ENCODE measurements around the gene TAF6L.
A peak's percentile ranks its signal among the peaks of the same experiment; 100 is the strongest.
"Not testable (repeated sequence)": the region's sequence is repeated elsewhere in the genome, so short reads cannot be mapped to it uniquely, and the experiment has no call there.

TAF6L gene

GRCh38 chr11:62771144-62772021, at the start of gene TAF6L:
Gene TAF6L, plus strand, starts transcription at chr11:62771396. Its CDS starts 4,388 bp downstream, at chr11:62775784.
- peak; percentile 80 for DNase-seq (ENCODE audit: low read depth)

GRCh38 chr11:62721994-62722393, 49.2 kb upstream of the TAF6L start:
- no peak for DNase-seq (ENCODE audit: low read depth)

DNA sequence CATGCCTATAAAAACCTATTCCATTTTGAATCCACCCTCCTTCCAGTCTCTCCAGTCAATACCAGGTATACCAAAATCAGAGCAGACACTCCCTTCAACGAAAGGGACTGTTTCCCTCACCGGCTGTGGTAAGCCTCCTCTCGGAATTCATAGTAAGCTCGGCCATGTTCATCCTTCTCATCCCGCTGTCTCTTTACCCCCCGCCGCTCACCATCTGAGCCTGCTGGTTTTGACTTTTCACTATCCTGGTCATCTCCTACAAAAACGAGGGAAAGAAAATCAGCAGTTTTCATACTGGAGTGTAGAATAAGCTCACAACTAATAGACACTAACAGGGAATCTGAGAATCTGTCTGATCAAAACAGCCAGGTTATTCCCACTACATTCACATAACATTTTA, 47.0 kb upstream of the TAF6L start:
- DNase-seq (ENCODE audit: low read depth): no peak

DNA sequence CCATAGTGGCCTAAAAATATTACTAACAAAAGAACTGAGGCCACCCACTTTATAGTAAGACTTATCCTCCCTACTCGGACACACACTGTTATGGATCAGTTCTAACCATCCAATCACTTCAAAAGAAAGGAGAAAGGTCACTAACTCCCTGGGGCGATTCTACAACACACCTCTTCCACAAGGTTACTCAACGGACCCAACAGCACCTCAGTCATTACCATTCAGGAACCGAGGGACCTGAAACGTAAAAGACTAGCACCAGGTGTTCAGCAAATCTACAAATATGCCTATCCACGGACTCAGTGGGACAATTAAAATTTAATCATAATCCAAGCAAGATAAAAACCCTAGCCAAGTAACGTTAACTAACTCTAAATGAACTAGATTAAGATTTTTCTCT, 45.5 kb upstream of the TAF6L start:
- DNase-seq (ENCODE audit: low read depth): no peak

DNA sequence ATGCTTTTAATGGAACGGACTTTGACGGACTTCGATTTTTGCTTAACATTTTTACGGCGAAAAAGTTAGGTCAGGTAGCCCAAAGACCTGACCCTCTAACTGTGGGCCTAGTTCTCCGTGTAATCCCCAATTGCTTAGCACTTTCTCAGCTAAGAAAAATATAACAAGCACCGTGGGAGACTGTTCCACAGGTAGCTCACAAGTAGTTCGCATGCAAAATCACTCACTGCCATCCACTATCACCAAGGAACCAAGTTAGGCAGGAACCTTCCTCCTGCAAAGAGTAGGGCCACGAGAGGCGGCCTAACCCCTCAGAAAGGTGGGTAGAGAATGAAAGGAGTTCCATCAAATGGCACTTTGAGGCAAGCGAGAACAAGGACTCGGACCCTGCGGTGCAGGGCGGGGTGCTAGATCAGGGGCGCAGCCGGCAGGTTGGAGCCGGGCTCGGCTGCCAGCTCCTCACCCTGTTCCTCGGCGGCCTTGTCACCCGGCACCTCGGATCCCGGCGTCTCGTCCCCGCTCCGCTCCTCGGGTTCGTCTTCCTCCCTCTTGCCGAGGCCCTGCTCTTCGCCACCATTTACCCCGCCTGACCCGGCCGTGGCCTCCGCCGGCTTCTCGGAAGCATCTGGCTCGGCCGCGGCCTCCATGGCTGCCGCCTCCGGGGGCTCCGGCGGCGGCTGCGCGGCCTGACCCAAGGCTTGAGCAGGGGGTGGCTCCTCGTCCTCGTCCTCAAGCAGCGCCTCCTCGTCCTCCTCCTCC, 44.9 kb upstream of the TAF6L start:
- no peak for DNase-seq (ENCODE audit: low read depth)

DNA sequence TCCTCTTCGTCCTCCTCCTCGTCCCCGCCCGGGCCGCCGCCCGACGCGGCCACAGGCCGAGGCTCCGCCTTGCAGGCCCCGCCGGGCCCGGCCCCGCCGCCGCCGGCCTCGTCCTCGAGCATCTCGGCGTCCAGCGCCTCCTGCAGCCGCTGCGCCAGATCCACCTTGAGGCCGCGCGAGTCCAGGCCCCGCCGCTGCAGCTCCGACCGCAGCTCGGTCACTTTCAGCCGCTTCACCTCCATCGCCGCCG, 44.4 kb upstream of the TAF6L start:
- no peak for DNase-seq (ENCODE audit: low read depth)

GRCh38 chr11:62727165-62727871, 43.9 kb upstream of the TAF6L start, which contains the start of gene HNRNPUL2:
Gene HNRNPUL2, minus strand, starts transcription at chr11:62727457. Its CDS starts 301 bp downstream, at chr11:62727156.
- DNase-seq (ENCODE audit: low read depth): peak; percentile 94

DNA sequence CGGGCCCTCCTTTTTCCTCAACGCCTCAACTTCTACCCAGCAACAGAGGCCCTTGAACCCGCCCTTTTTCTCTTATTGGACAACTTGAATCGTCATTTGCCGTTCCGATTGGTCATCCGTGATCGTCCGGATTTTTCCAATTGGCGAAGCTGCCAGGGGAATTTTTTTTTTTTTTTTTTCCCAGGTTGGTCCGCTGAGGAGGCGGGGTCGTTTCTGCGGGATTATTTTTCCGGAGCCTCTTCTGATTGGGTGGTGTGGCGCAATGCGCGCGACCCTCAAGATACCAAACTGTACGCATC, 43.4 kb upstream of the TAF6L start:
- DNase-seq (ENCODE audit: low read depth): peak; percentile 92

- peak; percentile 58 for DNase-seq (ENCODE audit: low read depth)
These were observed 42.8 kb upstream of the TAF6L start, which contains the start of gene TTC9C for GRCh38 chr11:62728171-62728988. Gene TTC9C, plus strand, starts transcription at chr11:62728486. Its CDS starts 363 bp downstream, at chr11:62728849.

DNA sequence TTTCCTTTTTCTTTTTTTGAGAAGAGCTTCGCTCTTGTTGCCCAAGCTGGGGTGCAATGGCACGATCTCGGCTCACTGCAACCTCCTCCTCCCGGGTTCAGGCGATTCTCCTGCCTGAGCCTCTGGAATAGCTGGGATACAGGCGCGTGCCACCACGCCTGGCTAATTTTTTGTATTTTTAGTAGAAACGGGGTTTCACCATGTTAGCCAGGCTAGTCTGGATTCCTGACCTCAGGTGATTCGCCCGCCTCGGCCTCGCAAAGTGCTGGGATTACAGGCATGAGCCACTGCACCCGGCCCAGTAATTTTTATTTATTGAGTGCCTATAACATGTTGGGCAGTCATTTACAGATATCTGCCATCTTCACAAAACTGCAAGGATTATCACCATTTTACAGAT, 41.1 kb upstream of the TAF6L start:
- not testable (repeated sequence) for DNase-seq (ENCODE audit: low read depth)

DNA sequence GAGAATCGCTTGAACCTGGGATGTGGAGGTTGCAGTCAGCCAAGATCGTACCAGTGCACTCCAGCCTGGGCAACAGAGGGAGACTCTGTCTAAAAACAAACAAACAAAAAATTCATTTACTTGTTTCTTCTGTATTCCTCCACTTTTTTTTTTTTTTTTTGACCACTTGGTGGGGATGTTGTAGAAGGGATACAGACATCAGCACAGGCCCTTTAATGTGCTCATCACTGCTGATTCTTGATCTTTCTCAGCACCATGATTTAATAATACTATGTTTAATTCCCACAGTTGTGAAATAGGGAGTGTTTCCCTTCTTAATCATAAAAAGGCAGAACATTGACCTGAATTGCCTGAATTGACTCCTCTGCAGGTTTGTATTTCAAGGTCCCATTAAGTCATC, 38.4 kb upstream of the TAF6L start:
- DNase-seq (ENCODE audit: low read depth): no peak

- no peak for DNase-seq (ENCODE audit: low read depth)
These were observed 34.0 kb upstream of the TAF6L start for GRCh38 chr11:62737196-62737595.

DNA sequence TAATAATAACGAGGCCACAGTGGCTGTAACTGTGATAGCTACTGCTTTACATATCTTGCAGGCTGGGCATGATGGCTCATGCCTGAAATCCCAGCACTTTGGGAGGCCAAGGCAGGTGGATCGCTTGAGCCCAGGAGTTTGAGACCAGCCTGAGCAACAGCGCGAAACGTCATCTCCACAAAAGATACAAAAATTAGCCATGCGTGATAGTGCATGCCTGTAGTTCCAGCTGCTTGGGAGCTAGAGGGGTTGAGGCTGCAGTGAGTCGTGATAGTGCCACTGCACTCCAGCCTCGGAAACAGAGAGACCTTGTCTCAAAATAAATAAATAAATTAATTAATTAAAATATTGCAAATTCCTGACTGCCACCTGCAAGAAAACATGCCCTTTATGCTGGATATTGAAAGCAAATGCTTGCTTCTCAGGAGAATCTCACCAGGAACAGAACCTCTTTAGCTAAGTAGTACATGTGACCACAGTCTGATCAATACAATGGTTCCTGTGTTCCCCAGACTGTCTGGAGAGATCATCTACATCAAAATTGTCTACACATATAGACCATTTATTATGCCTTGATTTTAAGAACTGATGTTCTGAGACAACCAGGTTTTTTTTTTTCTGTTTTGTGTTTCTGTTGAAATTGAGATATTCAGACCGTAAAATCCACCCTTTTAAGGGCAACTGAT, 23.6 kb upstream of the TAF6L start:
- no peak for DNase-seq (ENCODE audit: low read depth)

DNA sequence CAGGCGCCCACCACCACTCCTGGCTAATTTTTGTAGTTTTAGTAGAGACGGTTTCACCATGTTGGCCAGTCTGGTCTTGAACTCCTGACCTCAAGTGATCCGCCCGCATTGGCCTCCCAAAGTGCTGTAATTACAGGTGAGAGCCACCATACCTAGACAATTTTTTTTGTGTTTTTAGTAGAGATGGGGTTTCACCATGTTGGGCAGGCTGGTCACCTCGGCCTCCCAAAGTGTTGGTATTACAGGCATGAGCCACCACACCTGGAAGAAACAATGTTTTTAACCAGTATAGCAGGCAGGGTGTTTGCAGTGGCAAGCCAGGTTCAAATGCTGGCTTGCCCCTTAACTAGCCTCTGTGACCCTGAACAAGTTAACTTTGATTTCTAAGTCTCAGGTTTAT, 21.3 kb upstream of the TAF6L start:
- not testable (repeated sequence) for DNase-seq (ENCODE audit: low read depth)

DNA sequence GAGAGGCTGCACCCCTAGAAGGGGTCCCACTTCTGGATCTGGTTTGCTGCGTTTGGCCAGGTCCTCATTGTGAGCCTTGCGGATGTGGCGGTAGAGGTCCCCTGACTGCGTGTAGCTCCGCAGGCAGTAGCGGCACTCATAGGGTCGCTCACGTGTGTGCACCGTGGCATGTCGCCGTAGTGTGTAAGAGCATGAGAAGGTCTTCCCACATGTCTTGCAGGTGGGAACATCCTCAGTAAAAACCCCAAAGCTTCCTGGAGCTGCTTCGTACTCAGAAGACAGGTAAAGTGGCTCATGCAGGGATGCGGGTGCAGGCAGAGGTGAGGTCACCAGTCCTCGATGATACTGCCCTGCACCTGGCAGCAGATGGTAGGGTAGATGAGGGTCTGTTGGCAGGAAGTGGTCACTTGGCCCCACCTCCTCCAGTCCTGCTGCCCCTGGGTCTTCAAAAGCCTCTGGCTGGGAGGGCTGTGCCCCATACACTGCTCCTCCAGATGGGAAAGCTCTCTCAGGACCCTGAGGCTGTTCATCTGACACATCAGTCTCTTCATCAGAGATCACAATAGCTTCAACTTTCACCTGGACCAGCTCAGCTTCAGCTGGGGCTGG, 18.9 kb upstream of the TAF6L start:
- DNase-seq (ENCODE audit: low read depth): no peak

- DNase-seq (ENCODE audit: low read depth): no peak
These were observed 18.0 kb upstream of the TAF6L start for GRCh38 chr11:62752994-62753735.

DNA sequence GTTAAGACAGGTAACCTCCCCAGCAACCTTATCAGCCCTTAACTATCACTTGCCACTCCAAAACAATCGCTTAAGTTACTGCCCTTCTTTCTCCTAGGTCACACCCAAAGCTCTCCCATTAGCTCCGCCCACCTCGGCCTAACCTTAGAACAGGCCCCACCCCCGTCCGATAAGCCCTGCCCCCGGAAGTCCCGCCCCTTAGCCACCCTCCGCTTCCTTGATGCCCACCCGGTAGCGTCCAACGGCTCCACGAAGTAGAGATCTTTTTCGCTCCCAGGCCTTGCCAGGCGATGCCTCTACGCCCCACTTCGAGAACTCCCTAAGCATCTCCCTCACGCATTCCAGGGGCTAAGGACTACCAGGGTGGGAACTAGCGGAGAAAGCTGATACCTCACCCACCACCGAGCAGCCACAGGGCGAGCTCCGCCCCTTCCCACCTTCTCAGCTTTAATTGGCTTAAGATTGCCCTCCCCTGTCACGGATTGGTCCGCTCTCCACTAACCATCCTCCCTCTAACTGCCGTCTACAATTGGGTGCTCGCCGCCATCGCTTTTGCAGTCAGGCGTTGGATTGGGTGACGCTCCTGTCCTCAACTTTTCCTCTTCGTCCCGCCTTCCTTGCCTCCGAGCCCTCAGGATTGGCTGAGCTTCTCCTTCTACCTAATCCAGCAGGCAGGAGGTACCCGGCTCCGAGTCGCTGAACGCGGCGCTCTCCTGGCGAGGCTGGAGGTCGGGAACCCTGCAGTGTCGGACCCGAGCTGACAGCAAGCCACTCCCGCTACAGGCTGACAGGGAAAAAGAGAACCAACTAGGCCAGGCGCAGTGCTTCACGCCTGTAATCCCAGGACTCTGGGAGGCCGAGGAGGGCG, 17.2 kb upstream of the TAF6L start, which contains the start of gene ZBTB3:
TSS of gene ZBTB3 (minus strand) at position 425 of the 868 bp plus-strand sequence. CDS start 496 bp downstream, outside the sequence.
- peak; percentile 99 for DNase-seq (ENCODE audit: low read depth)

DNA sequence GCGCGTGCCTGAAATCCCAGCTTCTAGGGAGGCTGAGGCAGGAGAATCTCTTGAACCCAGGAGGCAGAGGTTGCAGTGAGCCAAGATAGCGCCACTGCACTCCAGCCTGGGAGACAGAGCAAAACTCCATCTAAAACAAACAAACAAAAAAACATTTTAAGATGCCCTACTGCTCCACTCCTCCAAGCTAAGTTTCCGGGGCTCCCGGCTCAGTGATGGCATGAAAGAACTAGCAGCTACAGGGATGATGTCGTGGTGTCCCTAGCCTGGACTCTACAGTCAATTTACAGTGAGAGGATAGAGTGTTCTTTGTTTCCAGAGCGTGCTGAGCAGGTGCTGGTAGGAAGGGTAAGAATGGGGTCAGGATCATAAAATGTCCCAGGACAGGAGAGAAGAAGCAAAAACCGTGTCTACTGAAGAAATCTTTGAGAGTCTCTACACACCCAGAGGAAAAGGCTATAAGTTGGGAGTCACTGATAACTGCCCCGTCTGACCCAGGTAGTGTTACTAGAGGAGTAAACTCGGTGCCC, 16.0 kb upstream of the TAF6L start:
- no peak for DNase-seq (ENCODE audit: low read depth)

Data from non-pigmented ciliary epithelial cell (primary cell).